Neuronal stem cell (in vitro differentiated cells): ENCODE results near the gene PAXX.

Source experiments
- DNase-seq: peaks from one replicate; pipeline ENCODE4 v3.0.0-alpha.2; 2013; ENCODE audit warnings: low spot score
- H2AFZ ChIP-seq: one replicate; pipeline ENCODE4 v1.6.1; 2013; ENCODE audit warnings: mild to moderate bottlenecking, low read length, inconsistent platforms
- H2AK5ac ChIP-seq: 2 replicates; pipeline ENCODE4 v1.6.1; 2013; ENCODE audit warnings: low read depth, mild to moderate bottlenecking, inconsistent platforms, low read length, moderate library complexity, mixed read lengths
- H2BK120ac ChIP-seq: 2 replicates; pipeline ENCODE4 v1.6.1; 2013; ENCODE audit warnings: low read depth, mild to moderate bottlenecking, inconsistent platforms, low read length, moderate library complexity, mixed read lengths
- H2BK12ac ChIP-seq: one replicate; pipeline ENCODE4 v1.6.1; 2013; ENCODE audit warnings: low read length, inconsistent platforms
- H2BK15ac ChIP-seq: 2 replicates; pipeline ENCODE4 v1.6.1; 2013; ENCODE audit warnings: mild to moderate bottlenecking, low read length, inconsistent platforms, mixed read lengths
- H2BK5ac ChIP-seq: one replicate; pipeline ENCODE4 v1.6.1; 2013; ENCODE audit warnings: inconsistent platforms, mild to moderate bottlenecking, low read length, moderate library complexity
- H3K14ac ChIP-seq: one replicate; pipeline ENCODE4 v1.6.1; 2013; ENCODE audit warnings: low read length, inconsistent platforms
- H3K18ac ChIP-seq: 2 replicates; pipeline ENCODE4 v1.6.1; 2013; ENCODE audit warnings: low read length, inconsistent platforms
- H3K23ac ChIP-seq: 2 replicates; pipeline ENCODE4 v1.6.1; 2013; ENCODE audit warnings: low read depth, mild to moderate bottlenecking, mixed read lengths, low read length, inconsistent platforms; ENCODE audit not compliant: poor library complexity
- H3K27ac ChIP-seq: replicated peaks from 3 replicates; pipeline ENCODE4 v1.5.1; 2013; ENCODE audit warnings: low read length, inconsistent platforms
- H3K27me3 ChIP-seq, 3 experiments: 2 replicates each; pipeline ENCODE4 v1.6.1; 2013; ENCODE audit warnings: low read length in 3 of 3, mild to moderate bottlenecking in 2 of 3, inconsistent platforms in 1 of 3, low read depth in 1 of 3, mixed read lengths in 1 of 3, moderate library complexity in 1 of 3; ENCODE audit not compliant: control insufficient read depth in 3 of 3, insufficient read depth in 3 of 3
- H3K36me3 ChIP-seq, 2 donors: replicated peaks in 1 of 2; 2 replicates each; pipeline ENCODE4 v1.6.1; 2013; ENCODE audit warnings: low read length in 2 of 2; ENCODE audit not compliant: control insufficient read depth in 2 of 2, insufficient read depth in 2 of 2
- H3K4ac ChIP-seq: 2 replicates; pipeline ENCODE4 v1.6.1; 2013; ENCODE audit warnings: inconsistent platforms, mild to moderate bottlenecking, low read length, moderate library complexity
- H3K4me1 ChIP-seq, 2 donors: 1 replicate in 1 of 2; 2 replicates in 1 of 2; pipeline ENCODE4 v1.6.1; 2013; ENCODE audit warnings: low read length in 2 of 2, low read depth in 1 of 2; ENCODE audit not compliant: control insufficient read depth in 2 of 2, insufficient read depth in 1 of 2
- H3K4me2 ChIP-seq: one replicate; pipeline ENCODE4 v1.6.1; 2013; ENCODE audit warnings: mild to moderate bottlenecking, low read length, inconsistent platforms; ENCODE audit not compliant: insufficient read depth, poor library complexity, severe bottlenecking
- H3K4me3 ChIP-seq, 2 donors: 2 replicates each; pipeline ENCODE4 v1.5.1; 2013; ENCODE audit warnings: low read length in 2 of 2, mild to moderate bottlenecking in 2 of 2, inconsistent platforms in 1 of 2, moderate library complexity in 1 of 2
- H3K79me1 ChIP-seq: one replicate; pipeline ENCODE4 v1.6.1; 2013; ENCODE audit warnings: low read depth, mild to moderate bottlenecking, inconsistent platforms, low read length, moderate library complexity
- H3K9ac ChIP-seq: one replicate; pipeline ENCODE4 v1.6.1; 2013; ENCODE audit warnings: mild to moderate bottlenecking, low read depth, low read length, inconsistent platforms; ENCODE audit not compliant: poor library complexity
- H3K9me3 ChIP-seq, 2 donors: replicated peaks in 1 of 2; 2 replicates each; pipeline versions ENCODE3 to v1.6.1; 2013; ENCODE audit warnings: low read length in 2 of 2, mild to moderate bottlenecking in 2 of 2, inconsistent platforms in 1 of 2, low read depth in 1 of 2, mixed read lengths in 1 of 2, moderate library complexity in 1 of 2; ENCODE audit not compliant: control insufficient read depth in 2 of 2, insufficient read depth in 1 of 2
- H4K8ac ChIP-seq: one replicate; pipeline ENCODE4 v1.6.1; 2013; ENCODE audit warnings: low read depth, mild to moderate bottlenecking, inconsistent platforms, low read length, moderate library complexity
- H4K91ac ChIP-seq: one replicate; pipeline ENCODE4 v1.6.1; 2013; ENCODE audit warnings: low read length, low read depth, mild to moderate bottlenecking, inconsistent platforms; ENCODE audit not compliant: poor library complexity
- WGBS, 2 donors: extraction: QIAGEN DNeasy Blood & Tissue Kit; methylation state at CpG; one replicate each; pipeline ENCODE4 v1.1.7; 2013; ENCODE audit warnings: missing lambda C conversion rate in 2 of 2, mixed read lengths in 1 of 2; ENCODE audit not compliant: insufficient read length in 2 of 2, insufficient replicate concordance in 1 of 2; ENCODE audit errors: extremely low coverage in 2 of 2; 5-methylcytosine and 5-hydroxymethylcytosine counted together

The PAXX gene

DNA sequence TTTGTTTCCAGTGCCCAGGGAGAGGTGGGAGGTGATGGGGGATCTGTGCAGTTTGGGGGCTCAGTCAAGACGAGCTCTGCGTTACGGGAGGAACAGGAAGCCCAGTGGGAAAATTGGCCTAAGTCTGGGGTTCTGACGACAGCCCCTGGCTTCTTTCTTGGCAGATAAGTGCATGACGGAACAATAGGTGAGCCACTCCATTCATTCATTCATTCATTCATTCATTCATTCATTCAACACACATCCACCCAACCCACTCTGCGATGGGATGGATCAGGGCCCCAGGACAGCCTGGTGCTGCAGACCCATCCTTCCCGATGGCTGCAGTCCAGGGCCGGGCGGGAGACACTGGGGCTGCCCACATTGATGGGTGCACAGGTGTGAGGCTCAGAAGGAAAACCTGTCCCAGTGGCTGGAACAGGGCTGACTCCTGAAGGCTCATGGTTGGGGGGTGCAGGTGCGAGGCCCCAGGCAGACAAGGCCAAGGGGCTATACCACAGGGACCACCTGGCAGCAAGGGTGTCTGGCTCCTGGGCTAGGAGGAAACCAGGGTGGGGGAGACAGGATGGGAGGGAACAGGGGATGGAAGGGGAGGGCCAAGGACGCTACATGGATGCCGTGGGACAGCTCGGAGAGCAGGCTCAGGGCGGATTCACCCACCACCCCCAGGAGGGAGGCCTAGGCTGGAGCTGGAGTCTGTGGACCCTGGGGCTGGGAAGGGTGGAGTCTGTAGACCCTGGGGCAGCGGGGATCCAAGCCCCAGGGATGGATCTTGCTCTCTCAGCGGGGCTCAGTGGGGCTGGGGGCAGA is 11.3 kb upstream of the PAXX start:
- Histone ChIP-seq H4K8ac (no peak overlapping the region), H3K9ac (no peak overlapping the region), H3K27me3 (peaks cover 4 to 71% (median 39%) of the 10 kb centered on the region in 3 experiments), H2BK120ac (peak overlapping the region; percentile 17), H3K4me3 (no peak overlapping the region), H2BK5ac (peak overlapping the region; percentile 66), H2AFZ (no peak overlapping the region), H3K23ac (peak overlapping the region; percentile 85), H3K9me3 (no peaks in the 10 kb centered on the region), H3K18ac (peak overlapping the region; percentile 71), H4K91ac (peak overlapping the region; percentile 53), H3K36me3 (no peaks in the 10 kb centered on the region), H2BK15ac (peak overlapping the region; percentile 81), H3K4ac (no peak overlapping the region), H3K14ac (peak overlapping the region; percentile 56), H3K27ac (no peak overlapping the region), H2BK12ac (no peak overlapping the region), H3K79me1 (no peaks in the 10 kb centered on the region), H2AK5ac (peak overlapping the region; percentile 84), H3K4me1 (peaks cover 0 to 10% of the 10 kb centered on the region in 2 donors), H3K4me2 (no peak overlapping the region)
- no CpG with 5 or more reads among the region's 16 CpGs for WGBS, 2 donors
- no peak for DNase-seq

DNA sequence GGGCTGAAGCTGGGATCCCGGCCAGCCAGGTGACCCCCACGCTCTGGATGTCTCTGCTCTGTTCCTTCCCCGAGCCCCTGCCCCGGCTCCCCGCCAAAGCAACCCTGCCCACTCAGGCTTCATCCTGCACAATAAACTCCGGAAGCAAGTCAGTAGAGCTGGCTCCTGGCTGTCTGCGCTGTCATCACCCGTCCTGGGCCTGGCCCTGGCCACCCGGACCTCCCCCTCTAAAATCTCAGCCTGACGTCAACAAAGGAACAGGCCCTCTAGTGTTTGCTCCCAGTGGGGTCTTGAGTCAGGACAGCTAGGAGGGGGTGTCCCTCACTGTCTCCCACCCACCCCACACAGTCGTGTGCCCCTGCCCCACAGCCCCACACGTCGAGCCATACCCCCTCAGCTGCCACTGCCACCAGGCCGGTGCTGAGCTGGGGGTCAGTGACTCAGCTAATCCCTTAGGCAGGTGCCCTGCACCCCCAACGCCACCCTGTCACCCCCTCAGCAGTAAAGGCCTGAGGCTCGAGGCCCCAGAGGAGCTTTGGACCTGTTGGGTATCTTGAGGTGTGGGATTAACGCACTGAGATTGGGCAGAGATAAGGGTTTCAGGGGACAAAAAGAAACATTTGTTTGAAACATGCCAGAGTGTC is 10.5 kb upstream of the PAXX start:
- Histone ChIP-seq H3K14ac (peak overlapping the region; percentile 56), H2BK15ac (no peak overlapping the region), H3K79me1 (no peaks in the 10 kb centered on the region), H3K27me3 (peaks cover 4 to 64% (median 44%) of the 10 kb centered on the region in 3 experiments), H2AK5ac (peak overlapping the region; percentile 76), H2BK12ac (no peak overlapping the region), H2BK120ac (no peak overlapping the region), H3K4me2 (no peak overlapping the region), H3K4me1 (peaks cover 0 to 10% of the 10 kb centered on the region in 2 donors), H3K23ac (no peak overlapping the region), H3K18ac (no peak overlapping the region), H3K9me3 (no peaks in the 10 kb centered on the region), H2AFZ (no peak overlapping the region), H2BK5ac (peak overlapping the region; percentile 66), H3K36me3 (no peaks in the 10 kb centered on the region), H3K27ac (no peak overlapping the region), H3K9ac (no peak overlapping the region), H3K4me3 (no peak overlapping the region), H4K91ac (no peak overlapping the region), H4K8ac (no peak overlapping the region), H3K4ac (no peak overlapping the region)
- DNase-seq, result no peak
- WGBS, 2 donors, result no CpG with 5 or more reads among the region's 17 CpGs

DNA sequence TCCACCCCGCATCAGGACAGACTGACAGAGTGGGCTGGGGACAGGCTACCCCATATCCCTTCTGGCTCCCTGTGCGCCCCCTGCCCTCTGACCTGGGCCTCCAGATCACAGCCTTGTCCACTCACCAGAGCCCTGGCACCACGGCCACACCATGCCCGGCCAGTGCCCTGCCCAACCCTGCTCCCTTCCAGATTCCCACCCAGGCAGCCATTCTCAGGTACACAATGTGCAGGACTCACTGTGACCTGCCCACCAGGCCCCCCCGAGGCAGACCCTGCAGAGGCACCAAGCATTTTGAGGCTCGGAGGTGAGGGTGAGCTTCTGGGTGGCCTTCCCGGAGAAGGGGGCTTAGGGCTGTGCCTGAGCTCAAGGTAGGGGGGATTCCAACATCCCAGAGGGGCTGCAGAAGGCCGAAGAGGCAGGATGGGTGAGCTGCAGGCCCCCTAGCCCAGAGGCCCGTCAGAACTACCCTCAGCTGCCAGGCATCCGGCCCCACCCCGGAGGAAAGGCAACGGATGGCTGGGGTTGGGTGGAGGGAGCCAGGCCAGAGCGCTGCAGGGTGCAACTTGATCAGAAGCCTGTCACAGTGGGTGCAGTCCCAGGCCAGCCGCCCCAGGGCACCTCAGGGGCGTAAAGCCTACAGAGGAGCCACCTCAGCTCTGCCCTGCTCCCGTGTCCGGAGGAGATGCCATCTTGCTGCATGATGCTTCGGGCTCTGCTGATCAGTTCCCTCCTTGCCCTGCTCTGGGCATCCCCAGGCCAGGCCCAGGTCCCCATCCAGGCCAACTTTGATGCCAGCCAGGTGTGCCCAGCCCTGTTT is 9.8 kb upstream of the PAXX start, which contains the start of gene LCNL1:
TSS of gene LCNL1 (plus strand) at position 762 of the 820 bp plus-strand sequence. CDS start 594 bp downstream, outside the sequence.
- Histone ChIP-seq H4K8ac (no peak within 1 kb of the TSS), H3K79me1 (no peaks in the 10 kb centered on the region), H3K14ac (no peak within 1 kb of the TSS), H3K4me1 (peaks cover 0 to 6% of the 10 kb centered on the region in 2 donors), H3K9ac (peak within 1 kb of the TSS; percentile 60), H2BK120ac (no peak within 1 kb of the TSS), H3K27me3 (peaks cover 4 to 57% (median 39%) of the 10 kb centered on the region in 3 experiments), H2BK12ac (peak within 1 kb of the TSS; percentile 46), H3K9me3 (no peaks in the 10 kb centered on the region), H2AK5ac (peak within 1 kb of the TSS; percentile 90), H2BK5ac (no peak within 1 kb of the TSS), H2AFZ (no peak within 1 kb of the TSS), H3K36me3 (no peaks in the 10 kb centered on the region), H4K91ac (no peak within 1 kb of the TSS), H2BK15ac (peak within 1 kb of the TSS; percentile 21), H3K27ac (no peak within 1 kb of the TSS), H3K4me3 (no peak within 1 kb of the TSS), H3K23ac (peak within 1 kb of the TSS; percentile 65), H3K4me2 (no peak within 1 kb of the TSS), H3K18ac (no peak within 1 kb of the TSS), H3K4ac (no peak within 1 kb of the TSS)
- DNase-seq, result no peak
- WGBS, 2 donors, result no CpG with 5 or more reads among the region's 18 CpGs
